IMR-90 (cell line): Measurements from ENCODE around the gene NLRP3. TPM values are rescaled to one million over a fixed set of nuclear protein-coding genes. Genes with fewer than 3 reads are reported as not detected.

Source experiments
- ATAC-seq: fragments of 200-7000 bp; cut with Tn5 transposase; 2 replicates; pipeline ENCODE4 v1.9.1; 2020; ENCODE audit warnings: low read depth, mild to moderate bottlenecking, moderate library complexity
- BruUV-seq: library from RNA; stranded (reverse); fragments of 400-500 nt; replicated peaks from 2 replicates; lab custom pipeline; 2021; lab: Mats Ljungman, UMichigan
- CTCF ChIA-PET: fragments of 300-600 bp; formaldehyde crosslinking; extraction: SDS; loops from one replicate; lab custom pipeline; 2021; ENCODE audit warnings: antibody characterized with exemption; lab: Yijun Ruan, JAX
- POLR2A ChIA-PET: fragments of 300-600 bp; sonication (Branson Sonifier 250); formaldehyde crosslinking; loops from one replicate; lab custom pipeline; 2022; ENCODE audit warnings: antibody characterized with exemption; ENCODE audit not compliant: unreplicated experiment; lab: Charles Lee
- DNase-seq: peaks from one replicate; pipeline ENCODE4 v3.0.0; 2013
- H2AFZ ChIP-seq: replicated peaks from 2 replicates; pipeline ENCODE3; 2013; ENCODE audit warnings: low read length, mild to moderate bottlenecking; ENCODE audit not compliant: poor library complexity
- H2AK5ac ChIP-seq: 2 replicates; pipeline ENCODE4 v1.6.1; 2013; ENCODE audit warnings: low read depth, low read length, inconsistent platforms
- H2AK9ac ChIP-seq: replicated peaks from 2 replicates; pipeline ENCODE3; 2013; ENCODE audit warnings: mild to moderate bottlenecking, low read depth, low read length, moderate library complexity; ENCODE audit not compliant: poor library complexity
- H2BK120ac ChIP-seq: 2 replicates; pipeline ENCODE4 v1.6.1; 2013; ENCODE audit warnings: low read depth, low read length, inconsistent platforms
- H2BK15ac ChIP-seq: 3 replicates; pipeline ENCODE4 v1.6.1; 2013; ENCODE audit warnings: low read depth, low read length, inconsistent platforms
- H2BK20ac ChIP-seq: 2 replicates; pipeline ENCODE4 v1.6.1; 2013; ENCODE audit warnings: low read depth, mild to moderate bottlenecking, inconsistent platforms, low read length, moderate library complexity
- H2BK5ac ChIP-seq: 2 replicates; pipeline ENCODE4 v1.6.1; 2013; ENCODE audit warnings: mild to moderate bottlenecking, low read depth, low read length, inconsistent platforms; ENCODE audit not compliant: poor library complexity, severe bottlenecking
- H3K14ac ChIP-seq: replicated peaks from 2 replicates; pipeline ENCODE4 v1.6.1; 2013; ENCODE audit warnings: low read depth, low read length, inconsistent platforms
- H3K18ac ChIP-seq: 2 replicates; pipeline ENCODE4 v1.6.1; 2013; ENCODE audit warnings: low read depth, low read length, control low read depth
- H3K23ac ChIP-seq: 2 replicates; pipeline ENCODE4 v1.6.1; 2013; ENCODE audit warnings: low read depth, low read length, inconsistent platforms
- H3K27ac ChIP-seq: 2 replicates; pipeline ENCODE4 v1.5.1; 2013; ENCODE audit warnings: mild to moderate bottlenecking, control low read depth, low read length; ENCODE audit not compliant: insufficient read depth
- H3K27me3 ChIP-seq: 2 replicates; pipeline ENCODE4 v1.6.1; 2013; ENCODE audit warnings: low read length; ENCODE audit not compliant: control insufficient read depth, insufficient read depth
- H3K36me3 ChIP-seq: 2 replicates; pipeline ENCODE4 v1.6.1; 2013; ENCODE audit warnings: low read length, mixed read lengths; ENCODE audit not compliant: control insufficient read depth, insufficient read depth
- H3K4ac ChIP-seq: 2 replicates; pipeline ENCODE4 v1.6.1; 2013; ENCODE audit warnings: low read depth, low read length, inconsistent platforms
- H3K4me1 ChIP-seq: 2 replicates; pipeline ENCODE4 v1.6.1; 2013; ENCODE audit warnings: low read length, mixed read lengths; ENCODE audit not compliant: control insufficient read depth, insufficient read depth
- H3K4me2 ChIP-seq: 2 replicates; pipeline ENCODE4 v1.6.1; 2013; ENCODE audit warnings: low read depth, mild to moderate bottlenecking, control low read depth, low read length, moderate library complexity
- H3K4me3 ChIP-seq: 2 replicates; pipeline ENCODE4 v1.5.1; 2013; ENCODE audit warnings: low read depth, mild to moderate bottlenecking, control low read depth, low read length, moderate library complexity; ENCODE audit not compliant: insufficient read depth
- H3K56ac ChIP-seq: 2 replicates; pipeline ENCODE4 v1.6.1; 2013; ENCODE audit warnings: low read length, inconsistent platforms; ENCODE audit not compliant: insufficient read depth; ENCODE audit errors: extremely low read depth
- H3K79me1 ChIP-seq, 2 experiments: 2 replicates each; pipeline ENCODE4 v1.6.1; 2013; ENCODE audit warnings: low read length in 2 of 2, inconsistent platforms in 1 of 2, low read depth in 1 of 2
- H3K9ac ChIP-seq: 2 replicates; pipeline ENCODE4 v1.6.1; 2013; ENCODE audit warnings: low read depth, low read length, control low read depth
- H3K9me1 ChIP-seq: 2 replicates; pipeline ENCODE4 v1.6.1; 2013; ENCODE audit warnings: low read length, inconsistent platforms; ENCODE audit not compliant: insufficient read depth
- H3K9me3 ChIP-seq: 2 replicates; pipeline ENCODE4 v1.6.1; 2013; ENCODE audit warnings: low read length; ENCODE audit not compliant: control insufficient read depth, insufficient read depth
- H4K20me1 ChIP-seq: 2 replicates; pipeline ENCODE4 v1.6.1; 2013; ENCODE audit warnings: low read length, inconsistent platforms; ENCODE audit not compliant: insufficient read depth
- H4K5ac ChIP-seq: 2 replicates; pipeline ENCODE4 v1.6.1; 2013; ENCODE audit warnings: mild to moderate bottlenecking, low read depth, low read length, control low read depth
- H4K8ac ChIP-seq, 2 experiments: 2 replicates each; pipeline ENCODE4 v1.6.1; 2013; ENCODE audit warnings: low read depth in 2 of 2, low read length in 2 of 2, control low read depth in 1 of 2, inconsistent platforms in 1 of 2
- H4K91ac ChIP-seq: 2 replicates; pipeline ENCODE4 v1.6.1; 2013; ENCODE audit warnings: low read depth, low read length, inconsistent platforms; ENCODE audit not compliant: insufficient read depth
- BHLHE40 ChIP-seq: fragments of 150-350 bp; IDR thresholded peaks from 2 replicates; pipeline ENCODE4 v1.6.1; 2016; ENCODE audit warnings: mild to moderate bottlenecking, low read depth, low read length
- CEBPB ChIP-seq: IDR thresholded peaks from 2 replicates; pipeline ENCODE4 v1.6.1; 2012; ENCODE audit warnings: low read depth, low read length, improper control_type of control experiment
- CHD1 ChIP-seq: IDR thresholded peaks from 2 replicates; pipeline ENCODE4 v1.6.1; 2012; ENCODE audit warnings: low read depth, low read length, improper control_type of control experiment
- CTCF ChIP-seq: conservative IDR thresholded peaks from 2 replicates; pipeline ENCODE4 v1.5.1; 2012; ENCODE audit warnings: mild to moderate bottlenecking, low read depth, low read length, improper control_type of control experiment
- ELK1 ChIP-seq: fragments of 150-350 bp; IDR thresholded peaks from 2 replicates; pipeline ENCODE4 v1.6.1; 2016; ENCODE audit warnings: low read depth, mild to moderate bottlenecking, low read length, moderate library complexity, borderline replicate concordance
- FOS ChIP-seq: fragments of 150-350 bp; IDR thresholded peaks from 2 replicates; pipeline ENCODE4 v1.6.1; 2016; ENCODE audit warnings: low read depth, low read length
- MAFK ChIP-seq: IDR thresholded peaks from 2 replicates; pipeline ENCODE4 v1.6.1; 2012; ENCODE audit warnings: low read depth, low read length, improper control_type of control experiment
- MAZ ChIP-seq: IDR thresholded peaks from 2 replicates; pipeline ENCODE4 v1.6.1; 2012; ENCODE audit warnings: low read depth, mild to moderate bottlenecking, low read length, improper control_type of control experiment, moderate library complexity, borderline replicate concordance
- MXI1 ChIP-seq: IDR thresholded peaks from 2 replicates; pipeline ENCODE4 v1.6.1; 2012; ENCODE audit warnings: low read depth, mild to moderate bottlenecking, low read length, moderate library complexity, borderline replicate concordance
- NFE2L2 ChIP-seq: fragments of 150-350 bp; IDR thresholded peaks from 2 replicates; pipeline ENCODE4 v1.6.1; 2016; ENCODE audit warnings: low read depth, mild to moderate bottlenecking, low read length
- POLR2A ChIP-seq: IDR thresholded peaks from 2 replicates; pipeline ENCODE4 v1.6.1; 2012; ENCODE audit warnings: mild to moderate bottlenecking, low read depth, low read length
- RAD21 ChIP-seq: IDR thresholded peaks from 2 replicates; pipeline ENCODE4 v1.6.1; 2012; ENCODE audit warnings: low read length, improper control_type of control experiment
- RCOR1 ChIP-seq: IDR thresholded peaks from 2 replicates; pipeline ENCODE4 v1.6.1; 2012; ENCODE audit warnings: mild to moderate bottlenecking, low read length, improper control_type of control experiment; ENCODE audit not compliant: insufficient replicate concordance
- RFX5 ChIP-seq: IDR thresholded peaks from 2 replicates; pipeline ENCODE4 v1.8.0; 2012; ENCODE audit warnings: low read depth, mild to moderate bottlenecking, low read length, moderate library complexity
- SMC3 ChIP-seq: fragments of 150-350 bp; IDR thresholded peaks from 2 replicates; pipeline ENCODE4 v1.6.1; 2016; ENCODE audit warnings: low read depth, mild to moderate bottlenecking, antibody characterized with exemption, low read length, moderate library complexity
- USF2 ChIP-seq: fragments of 150-350 bp; IDR thresholded peaks from 2 replicates; pipeline ENCODE4 v1.6.1; 2017; ENCODE audit warnings: mild to moderate bottlenecking, antibody characterized with exemption, low read length, low read depth
- WGBS, 2 experiments: methylation state at CpG; one replicate each; pipeline versions ENCODE4 v1.1.5 to v1.1.7; 2013; ENCODE audit warnings: missing lambda C conversion rate in 2 of 2; ENCODE audit not compliant: insufficient read length in 1 of 2; ENCODE audit errors: extremely low coverage in 2 of 2; 5-methylcytosine and 5-hydroxymethylcytosine counted together
- dilution Hi-C: fragments of 300-500 bp; cut with HindIII; formaldehyde crosslinking; loops from one replicate; pipeline ENCODE4 v1.14.3; 2018; ENCODE audit warnings: low sequenced_read_pairs; ENCODE audit not compliant: unreplicated experiment
- in situ Hi-C: fragments of 300-500 bp; cut with MboI; formaldehyde crosslinking; loops from 3 replicates; pipeline ENCODE4 v1.14.3; 2019; ENCODE audit warnings: low sequenced_read_pairs, inconsistent platforms, mixed read lengths
- intact Hi-C: fragments of 100-400 bp; cut with micrococcal nuclease; formaldehyde crosslinking; loops from 2 replicates; pipeline ENCODE4 v1.10.0; 2022
- polyA plus RNA-seq, 3 experiments: library from polyadenylated mRNA; depleted of rRNA; stranded (reverse); fragments of >200 nt; gene quantifications; 2 replicates each; pipeline ENCODE4 v1.2.3, GENCODE V29; 2012; ENCODE audit warnings: low replicate concordance in 1 of 3
- total RNA-seq: library from RNA; depleted of rRNA; stranded (reverse); fragments of >200 nt; gene quantifications from 2 replicates; pipeline ENCODE4 v1.2.3, GENCODE V29; 2012

NLRP3 gene
- total and polyA plus RNA-seq, 2 of the 4 experiments (the other 2 are of a cell fraction) = 0.18 TPM; not detected in 1

- H2AK9ac ChIP-seq = no peak overlapping the region
- in situ Hi-C loops = no loop called here
- intact Hi-C loops = no loop called here
- TF ChIP-seq RCOR1 (no peak), POLR2A (no peak), NFE2L2 (no peak), CEBPB (no peak), RFX5 (no peak), MXI1 (no peak), MAZ (no peak), SMC3 (no peak), CHD1 (no peak), ELK1 (no peak), CTCF (no peak), BHLHE40 (no peak), MAFK (no peak), USF2 (no peak), RAD21 (no peak), FOS (no peak)
- no peaks in the 10 kb centered on the region for H3K4me1 ChIP-seq
- ChIA-PET CTCF (interaction anchor here (0.6 kb wide), 1 partner anchor 71 kb away, joined by 4 read pairs; no protein-coding TSS in a partner anchor), POLR2A (no interaction called here)
- DNase-seq = no peak
- no peak overlapping the region for H3K4ac ChIP-seq
- H3K79me1 ChIP-seq = no peaks in the 10 kb centered on the region
- H2BK20ac ChIP-seq = no peak overlapping the region
- no peaks in the 10 kb centered on the region for H3K27me3 ChIP-seq
- ATAC-seq = no peak
- H4K8ac ChIP-seq = no peak overlapping the region
- no peak overlapping the region for H3K27ac ChIP-seq
- no peak overlapping the region for H4K5ac ChIP-seq
- H3K56ac ChIP-seq = no peak overlapping the region
- no peak overlapping the region for H3K9ac ChIP-seq
- H3K4me2 ChIP-seq = no peak overlapping the region
- H4K91ac ChIP-seq = no peak overlapping the region
- no peak overlapping the region for H3K18ac ChIP-seq
- no peak overlapping the region for H2AFZ ChIP-seq
- no peaks in the 10 kb centered on the region for H3K9me1 ChIP-seq
- H3K36me3 ChIP-seq = no peaks in the 10 kb centered on the region
- no peaks in the 10 kb centered on the region for H3K9me3 ChIP-seq
- H2AK5ac ChIP-seq = no peak overlapping the region
- WGBS, 2 experiments = no CpG with 5 or more reads among the region's 5 CpGs
- BruUV-seq = no TSS peak
- no peak overlapping the region for H2BK120ac ChIP-seq
- H3K23ac ChIP-seq = no peak overlapping the region
- H3K4me3 ChIP-seq = no peak overlapping the region
- H2BK5ac ChIP-seq = no peak overlapping the region
- no peak overlapping the region for H2BK15ac ChIP-seq
- dilution Hi-C loops = no loop called here
- no peak overlapping the region for H3K14ac ChIP-seq
- H4K20me1 ChIP-seq = no peaks in the 10 kb centered on the region
These were observed 27.7 kb downstream of the NLRP3 start for GRCh38 chr1:247443641-247444040.
